ENCODE data around the gene ZMYND10. TPM values are rescaled to one million over a fixed set of nuclear protein-coding genes. Genes with fewer than 3 reads are reported as not detected.

ZMYND10 gene
- total RNA-seq, 2 donors from 2014 or later, result 0.47 to 0.49 TPM

DNA sequence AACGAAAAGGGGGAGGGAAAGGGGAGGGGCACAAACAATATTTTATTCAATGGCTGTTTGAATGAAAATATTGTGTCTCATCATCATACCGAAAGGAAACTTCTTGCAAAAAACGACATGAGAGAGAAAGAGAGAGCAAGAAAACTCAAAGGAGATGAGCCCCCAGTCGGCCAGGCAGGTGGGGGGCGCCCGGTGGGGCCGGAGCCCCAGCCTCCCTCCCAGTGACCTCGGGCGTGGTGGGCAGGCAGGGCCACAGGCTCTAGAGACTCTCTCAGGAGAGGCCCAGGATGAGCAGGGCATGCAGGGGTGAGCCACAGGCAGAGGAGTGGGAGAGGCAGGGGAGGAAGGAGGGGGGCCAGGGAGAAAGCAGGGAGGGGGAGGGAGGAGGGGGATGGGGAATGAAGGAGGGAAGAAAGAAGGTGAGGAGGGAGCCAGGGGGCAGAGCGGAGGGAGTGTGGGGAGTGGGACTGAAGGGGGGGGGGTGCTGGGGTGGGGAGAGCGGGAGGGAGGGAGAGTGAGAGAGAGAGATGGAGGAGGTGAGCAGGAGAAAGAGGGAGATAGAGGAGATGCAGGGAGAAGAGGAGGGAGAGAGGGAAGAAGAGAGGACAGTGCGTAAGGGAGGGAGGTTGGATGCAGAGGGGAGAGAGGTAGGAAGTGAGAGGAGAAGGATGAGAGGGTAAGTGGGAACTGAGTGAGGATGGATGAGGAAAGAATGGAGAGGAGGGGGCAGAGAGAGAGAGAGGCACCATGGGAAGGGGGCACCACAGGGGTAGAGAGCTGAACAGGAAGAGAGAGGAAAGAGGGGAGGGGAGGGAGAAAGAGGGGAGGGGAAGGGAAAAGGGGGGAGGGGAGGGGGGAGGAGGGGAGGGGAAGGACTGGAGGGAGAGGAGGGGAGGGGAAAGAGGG lies 27.9 kb upstream of the ZMYND10 start:
- no peak for ATAC-seq
- intact Hi-C loops (cut with DNase I, micrococcal nuclease), result no loop called here
- no peak for DNase-seq

GRCh38 chr3:50372349-50372748 lies 26.8 kb upstream of the ZMYND10 start:
- ATAC-seq (peak; percentile 86), DNase-seq (peak; percentile 62 to 78)
- intact Hi-C loops (cut with DNase I, micrococcal nuclease), result no loop called here

DNA sequence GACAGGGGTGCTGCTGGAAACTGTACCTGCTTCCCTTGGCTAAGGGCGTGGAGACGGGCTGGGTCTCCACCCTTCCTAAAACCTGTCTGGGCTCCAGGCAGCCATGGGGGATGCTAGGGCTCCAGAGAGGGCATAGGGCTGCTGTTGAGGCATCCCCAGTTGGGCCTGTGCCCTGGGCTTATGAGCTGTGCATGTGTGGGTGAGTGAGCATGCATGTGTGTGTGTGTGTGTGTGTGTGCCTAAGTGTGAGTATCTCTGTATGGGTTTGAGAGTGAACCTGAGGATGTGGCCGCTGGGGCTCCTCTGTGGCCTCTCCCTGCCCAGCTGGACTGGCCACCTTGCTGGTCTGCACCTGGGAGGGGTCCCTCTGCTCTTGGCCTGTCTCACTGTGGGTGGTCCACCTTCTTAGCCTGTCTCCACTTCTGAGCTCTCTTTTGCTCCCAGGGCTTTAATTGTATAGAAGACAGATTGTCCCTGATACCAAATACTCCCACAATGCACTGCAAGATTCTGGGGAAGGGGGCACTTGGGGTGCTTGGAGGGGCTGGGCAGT lies 25.7 kb upstream of the ZMYND10 start:
- no peak for ATAC-seq
- intact Hi-C loops (cut with DNase I, micrococcal nuclease), result no loop called here
- no peak for DNase-seq

- DNase-seq, result no peak
- intact Hi-C loops (cut with DNase I, micrococcal nuclease), result no loop called here
- ATAC-seq, result no peak
These were observed 25.1 kb upstream of the ZMYND10 start for GRCh38 chr3:50370594-50370993.

DNA sequence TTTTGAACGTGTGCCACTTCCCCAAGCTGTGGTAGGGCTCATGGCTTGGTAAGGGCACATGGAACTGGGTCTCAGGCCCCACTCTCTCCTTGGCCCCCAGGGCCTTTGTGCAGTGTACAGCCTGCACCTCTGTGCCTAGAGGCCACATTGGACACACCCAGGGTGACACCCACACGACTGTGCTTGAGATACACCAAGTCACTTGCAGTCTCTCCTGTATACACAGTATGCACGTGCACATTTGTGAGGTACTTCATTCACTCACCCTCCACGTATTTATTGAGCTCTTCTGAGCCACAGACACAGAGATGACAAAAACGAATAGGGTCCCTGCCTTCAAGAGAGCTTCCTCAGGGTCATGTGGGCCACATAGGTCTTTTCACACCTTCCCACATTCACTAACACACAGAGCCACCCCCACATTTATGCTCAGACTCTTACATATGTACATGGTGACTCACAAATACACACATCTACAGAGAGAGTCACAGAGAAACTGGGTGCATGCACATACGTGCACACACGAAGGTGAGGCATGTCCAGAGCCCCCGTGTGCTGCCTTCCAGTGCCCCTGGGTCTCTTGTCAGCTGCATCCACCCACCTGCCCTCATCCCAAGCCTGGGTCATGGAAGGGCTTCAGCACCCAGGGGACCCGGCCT lies 23.6 kb upstream of the ZMYND10 start:
- intact Hi-C loops (cut with DNase I, micrococcal nuclease), result loop anchor here in 1 of 2 donors (10.0 kb wide), 1 partner anchor 166 kb away; no protein-coding TSS in a partner anchor
- no peak for DNase-seq
- no peak for ATAC-seq

- ATAC-seq (no peak), DNase-seq (no peak)
- intact Hi-C loops (cut with DNase I, micrococcal nuclease), result loop anchor here in 1 of 2 donors (10.0 kb wide), 1 partner anchor 169 kb away; no protein-coding TSS in a partner anchor
These were observed 20.3 kb upstream of the ZMYND10 start for GRCh38 chr3:50365842-50366220.

GRCh38 chr3:50365080-50365841 lies 19.7 kb upstream of the ZMYND10 start:
- intact Hi-C loops (cut with DNase I, micrococcal nuclease), result loop anchor here in 1 of 2 donors (10.0 kb wide), 1 partner anchor 170 kb away; no protein-coding TSS in a partner anchor
- ATAC-seq (peak; percentile 91), DNase-seq (peak; percentile 95 to 96)

GRCh38 chr3:50364573-50365079 lies 19.1 kb upstream of the ZMYND10 start:
- intact Hi-C loops (cut with DNase I, micrococcal nuclease), result loop anchor here in 1 of 2 donors (10.0 kb wide), 1 partner anchor 170 kb away; no protein-coding TSS in a partner anchor
- ATAC-seq (peak; percentile 35), DNase-seq (peak in 1 of 2 donors; percentile 63)

DNA sequence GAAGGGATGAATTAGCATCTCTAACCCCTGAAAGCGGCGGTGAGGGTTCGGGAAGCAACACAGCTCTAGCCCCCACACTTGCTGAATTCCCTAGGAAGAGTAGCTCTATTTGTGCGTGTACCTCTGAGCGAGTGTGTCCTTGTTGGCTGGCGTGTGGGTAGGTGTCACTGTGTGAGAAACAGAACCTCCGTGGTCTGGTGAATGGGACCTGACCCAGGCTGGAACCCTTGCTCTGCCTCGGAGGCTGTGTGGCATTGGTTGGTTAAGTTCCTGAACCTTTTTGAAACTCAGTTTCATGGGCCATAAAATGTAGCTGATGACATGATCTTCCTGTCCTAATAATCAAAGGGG lies 14.2 kb upstream of the ZMYND10 start:
- intact Hi-C loops (cut with DNase I, micrococcal nuclease), result loop anchor here in 1 of 2 donors (10.0 kb wide), 2 partner anchors 175 to 195 kb away; no protein-coding TSS in a partner anchor
- ATAC-seq (no peak), DNase-seq (no peak)

GRCh38 chr3:50358911-50359759 lies 13.6 kb upstream of the ZMYND10 start, which contains the start of gene TMEM115:
TSS of gene TMEM115 (minus strand) at chr3:50359521. CDS start at chr3:50359063, 458 bp downstream.
- ATAC-seq (peak; percentile 87), DNase-seq (peak; percentile 95 to 99)
- intact Hi-C loops (cut with DNase I, micrococcal nuclease), result loop anchor here in 1 of 2 donors (10.0 kb wide), 1 partner anchor 196 kb away; no protein-coding TSS in a partner anchor

GRCh38 chr3:50358355-50358910 lies 12.9 kb upstream of the ZMYND10 start:
- intact Hi-C loops (cut with DNase I, micrococcal nuclease), result loop anchor here in 1 of 2 donors (10.0 kb wide), 1 partner anchor 196 kb away; no protein-coding TSS in a partner anchor
- peak; percentile 1 for ATAC-seq
- DNase-seq, result no peak

GRCh38 chr3:50357481-50357880 lies 11.9 kb upstream of the ZMYND10 start:
- DNase-seq (no peak), ATAC-seq (no peak)
- intact Hi-C loops (cut with DNase I, micrococcal nuclease), result loop anchor here in 1 of 2 donors (10.0 kb wide), 1 partner anchor 197 kb away; no protein-coding TSS in a partner anchor

- DNase-seq (peak; percentile 79 to 91), ATAC-seq (peak; percentile 67)
- intact Hi-C loops (cut with DNase I, micrococcal nuclease), result loop anchor here in 1 of 2 donors (10.0 kb wide), 1 partner anchor 198 kb away; no protein-coding TSS in a partner anchor
These were observed 11.0 kb upstream of the ZMYND10 start for GRCh38 chr3:50356553-50356952.

DNA sequence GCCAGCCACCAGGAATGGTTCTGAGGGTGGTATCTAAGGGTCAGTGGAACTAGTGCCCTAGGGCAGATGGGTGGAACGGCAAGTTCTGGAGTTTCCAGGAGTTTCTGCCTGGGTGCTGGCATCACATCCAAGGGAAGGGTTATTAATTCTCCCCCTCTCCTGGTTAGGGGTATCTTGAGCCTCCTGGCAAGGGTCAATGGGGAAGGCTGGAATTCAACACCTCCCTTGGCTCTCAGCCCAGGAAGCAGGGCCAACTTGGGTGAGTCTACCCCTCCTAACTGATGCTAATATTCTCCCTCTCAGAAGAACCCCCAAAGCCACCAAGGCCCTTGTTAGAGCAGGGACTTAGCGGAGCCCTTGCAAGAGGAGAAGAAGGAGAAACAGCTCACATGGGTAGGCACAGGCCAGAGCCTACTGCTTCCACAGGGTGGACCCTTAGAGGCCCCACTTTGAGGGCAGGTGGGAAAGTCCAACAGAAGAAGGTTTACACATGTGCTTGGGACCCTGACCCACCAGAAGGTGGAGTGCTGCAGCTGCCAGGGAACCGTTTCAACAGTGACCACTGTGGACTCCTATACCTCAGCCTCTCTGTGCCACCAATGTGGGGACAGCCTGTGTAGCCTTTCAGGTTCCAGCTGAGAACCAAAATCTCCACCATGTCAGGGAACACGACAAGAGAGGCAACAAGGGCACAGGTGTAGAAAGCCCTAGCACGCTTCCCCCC lies 10.5 kb upstream of the ZMYND10 start:
- DNase-seq (no peak), ATAC-seq (no peak)
- intact Hi-C loops (cut with DNase I, micrococcal nuclease), result loop anchor here in 1 of 2 donors (10.0 kb wide), 1 partner anchor 199 kb away; no protein-coding TSS in a partner anchor

GRCh38 chr3:50354850-50355249 lies 9.3 kb upstream of the ZMYND10 start:
- no peak for ATAC-seq
- intact Hi-C loops (cut with DNase I, micrococcal nuclease), result loop anchor here in 1 of 2 donors (10.0 kb wide), 1 partner anchor 200 kb away; no protein-coding TSS in a partner anchor
- no peak for DNase-seq

DNA sequence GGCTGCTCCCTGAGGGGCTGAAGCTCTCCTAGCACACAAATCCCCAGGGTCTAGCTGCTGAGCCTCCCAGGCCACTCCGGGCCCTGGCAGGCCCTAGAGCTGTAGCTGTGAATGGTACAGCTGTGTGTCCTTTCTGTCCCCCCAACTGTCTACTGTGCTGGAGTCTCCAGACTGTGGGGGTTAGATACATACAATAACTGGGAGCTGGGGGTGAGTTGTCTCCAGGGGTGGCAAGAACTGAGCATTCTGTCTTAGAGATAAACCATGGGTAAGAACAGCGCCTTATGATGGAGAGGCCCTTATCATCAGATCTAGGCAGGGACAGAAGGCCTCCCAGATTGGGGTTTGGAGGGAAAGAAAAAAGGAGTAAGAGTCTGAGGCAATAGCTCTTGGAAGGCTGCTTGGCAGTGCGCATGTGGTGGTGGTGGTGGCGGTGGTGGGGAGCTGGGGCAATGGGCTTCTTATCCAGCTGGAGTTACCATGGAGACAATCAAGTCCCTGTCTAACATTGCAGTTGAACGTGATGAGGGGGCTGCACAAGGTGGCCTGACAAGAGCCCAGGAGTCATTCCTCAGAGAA lies 8.7 kb upstream of the ZMYND10 start:
- ATAC-seq, result no peak
- intact Hi-C loops (cut with DNase I, micrococcal nuclease), result loop anchor here in 1 of 2 donors (10.0 kb wide), 1 partner anchor 201 kb away; no protein-coding TSS in a partner anchor
- no peak for DNase-seq

All from left colon (tissue), 2 donors.